G401 (cell line): ENCODE measurements around the gene NUBP1. TPM values are rescaled to one million over a fixed set of nuclear protein-coding genes. Genes with fewer than 3 reads are reported as not detected.
A peak's percentile ranks its signal among the peaks of the same experiment; 100 is the strongest.
"Not testable (repeated sequence)": the region's sequence is repeated elsewhere in the genome, so short reads cannot be mapped to it uniquely, and the experiment has no call there.

ENCODE experiments used
- DNase-seq: peaks from one replicate; pipeline ENCODE4 v3.0.0-alpha.2; 2015; ENCODE audit warnings: low spot score
- in situ Hi-C: cut with HindIII; loops from 2 replicates; pipeline ENCODE4 v1.10.0; 2016; ENCODE audit warnings: low sequenced_read_pairs, mixed read lengths
- total RNA-seq: library from RNA; depleted of rRNA; stranded (reverse); fragments of >200 nt; shearing (Covaris generic); gene quantifications from 2 replicates; pipeline ENCODE4 v1.2.3, GENCODE V29; 2014

NUBP1 gene
- total RNA-seq, 1 experiment from 2014 or later = 30.6 TPM

DNA sequence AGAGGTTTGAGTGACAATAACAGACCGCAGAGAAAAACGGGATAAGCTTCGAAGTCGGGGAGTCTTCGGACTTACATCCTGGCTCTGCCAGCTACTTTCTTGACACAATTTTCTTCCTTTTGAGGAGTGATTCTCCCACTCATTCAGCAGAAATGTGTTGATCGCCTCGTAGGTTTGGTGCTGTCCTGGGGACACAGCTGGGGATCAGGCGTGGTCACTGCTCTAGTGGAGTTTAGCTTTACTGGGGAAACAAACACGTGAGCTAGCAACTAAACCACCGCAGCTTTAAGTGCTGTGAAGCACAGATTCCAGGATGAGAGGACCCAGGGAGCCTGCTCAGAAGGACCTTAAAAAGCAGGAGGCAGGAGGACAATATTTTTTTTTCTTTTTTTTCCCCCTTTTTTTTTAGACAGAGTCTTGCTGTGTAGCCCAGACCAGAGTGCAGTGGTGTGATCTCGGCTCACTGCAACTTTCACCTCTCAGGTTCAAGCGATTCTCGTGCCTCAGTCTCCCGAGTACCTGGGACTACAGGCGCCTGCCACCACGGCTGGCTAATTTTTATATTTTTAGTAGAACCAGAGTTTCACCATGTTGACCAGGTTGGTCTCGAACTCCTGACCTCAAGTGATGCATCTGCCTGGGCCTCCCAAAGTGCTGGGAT lies 858 bp downstream of the NUBP1 start:
- no peak for DNase-seq

DNA sequence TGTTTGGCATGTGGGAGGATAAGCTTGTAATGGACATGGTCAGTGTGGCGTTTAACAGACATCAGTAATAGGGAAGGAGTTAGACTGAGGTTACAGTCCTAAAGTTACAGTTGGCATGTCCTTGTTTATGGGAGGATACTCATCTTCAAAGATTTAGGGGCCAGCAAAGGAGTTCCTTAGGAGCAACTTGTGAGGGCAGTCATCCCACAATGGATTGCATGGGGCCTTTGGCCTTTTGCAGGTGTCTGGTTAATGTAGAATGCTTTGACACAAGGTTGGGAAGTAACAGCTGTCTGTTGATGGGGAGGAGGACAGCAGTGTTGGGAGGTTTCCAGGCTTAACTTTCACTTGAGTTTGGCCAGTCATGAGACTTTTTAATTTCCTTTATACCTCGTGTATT lies 2.2 kb downstream of the NUBP1 start:
- in situ Hi-C loops = no loop called here
- no peak for DNase-seq

More for the DNA sequence above, 858 bp downstream of the NUBP1 start:
- in situ Hi-C loops = no loop called here

DNA sequence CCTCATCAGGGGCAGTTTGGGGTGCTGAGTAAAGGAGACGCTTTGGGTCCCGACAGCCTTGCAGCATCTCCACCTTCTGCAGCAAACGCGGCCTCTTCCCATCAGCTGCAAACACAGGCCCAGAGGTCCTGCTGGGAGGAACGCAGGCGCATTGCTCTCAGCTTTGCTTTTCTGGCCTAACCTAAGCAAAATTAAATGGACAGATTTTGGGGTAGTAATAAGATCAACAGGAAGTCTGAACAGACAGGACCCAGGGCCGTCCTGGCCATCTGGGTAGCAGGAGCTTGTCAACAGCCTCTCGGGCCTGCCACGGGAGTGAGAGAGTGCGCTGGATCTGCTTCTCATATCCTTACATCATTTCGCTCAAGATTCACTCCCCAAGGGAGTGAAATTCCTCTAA lies 7.2 kb downstream of the NUBP1 start:
- DNase-seq = peak; percentile 85

DNA sequence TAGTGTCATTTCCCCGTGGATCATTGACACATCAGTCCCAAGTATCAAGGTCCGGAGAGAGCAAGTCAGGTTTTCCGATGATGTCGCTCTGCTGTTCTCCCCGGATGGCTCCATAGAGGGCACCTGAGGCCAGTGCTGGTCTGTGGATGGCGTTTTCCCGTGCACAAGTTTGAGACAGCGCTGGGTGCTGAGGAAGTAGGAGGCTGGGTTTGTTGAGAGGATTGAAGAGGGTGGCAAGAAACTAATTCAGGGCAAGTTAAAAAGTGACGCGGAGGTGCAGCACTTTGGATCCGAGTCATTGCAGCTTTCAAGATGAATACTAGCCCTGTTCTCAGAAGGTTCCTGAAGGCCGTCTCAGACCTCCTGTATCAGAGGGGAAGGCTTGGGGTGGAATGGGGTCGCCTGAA lies 7.7 kb downstream of the NUBP1 start:
- DNase-seq = peak; percentile 53
- in situ Hi-C loops = no loop called here

More for the DNA sequence above, 7.2 kb downstream of the NUBP1 start:
- in situ Hi-C loops = no loop called here

DNA sequence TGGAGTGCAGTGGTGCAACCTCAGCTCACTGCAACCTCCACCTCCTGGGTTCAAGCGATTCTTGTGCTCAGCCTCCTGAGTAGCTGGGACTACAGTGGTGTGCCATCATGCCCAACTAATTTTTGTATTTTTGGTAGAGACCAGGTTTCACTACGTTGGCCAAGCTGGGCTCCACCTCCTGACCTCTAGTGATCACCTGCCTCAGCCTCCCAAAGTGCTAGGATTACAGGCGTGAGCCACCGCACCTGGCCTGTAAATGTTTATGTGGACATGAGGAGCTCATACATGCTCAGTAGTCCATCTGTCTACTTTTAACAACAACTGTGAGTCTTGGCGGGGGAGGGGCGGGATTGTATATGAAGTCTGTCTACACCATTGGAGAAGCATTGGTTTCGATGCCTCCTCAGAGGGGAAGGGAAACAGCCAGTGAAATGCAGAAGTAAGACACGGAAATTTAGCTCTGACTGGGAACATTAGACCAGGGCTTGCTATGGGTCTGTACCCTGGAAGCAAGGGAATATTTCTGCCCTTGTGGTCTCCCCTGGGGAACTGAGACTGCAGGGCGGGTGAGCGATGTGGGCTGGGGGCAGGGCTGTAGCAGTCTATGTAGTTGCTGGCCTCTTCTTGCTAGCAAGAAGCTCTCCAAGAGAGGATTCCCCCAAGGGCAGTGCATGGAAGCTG lies 9.3 kb downstream of the NUBP1 start:
- in situ Hi-C loops = no loop called here
- DNase-seq = no peak

DNA sequence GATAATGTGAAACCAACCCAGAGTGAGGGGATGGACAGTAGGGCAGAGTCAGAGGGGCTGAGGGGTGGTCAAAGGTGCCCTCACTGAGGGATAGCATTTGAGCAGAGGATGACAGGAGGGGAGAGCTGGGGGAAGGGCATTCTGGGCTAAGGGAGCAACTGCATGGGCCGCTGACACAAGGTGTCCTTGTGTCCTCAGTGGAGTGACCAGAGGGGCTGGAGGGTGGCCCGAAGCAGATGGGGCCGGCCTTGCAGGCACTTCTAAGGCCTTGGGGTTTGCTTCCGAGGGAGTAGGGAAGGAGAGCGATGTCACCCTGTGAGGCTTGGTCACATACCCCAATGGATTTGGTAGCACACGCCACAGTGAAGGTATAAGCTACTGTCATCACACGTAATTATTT lies 10.0 kb downstream of the NUBP1 start:
- DNase-seq = no peak
- in situ Hi-C loops = no loop called here

DNA sequence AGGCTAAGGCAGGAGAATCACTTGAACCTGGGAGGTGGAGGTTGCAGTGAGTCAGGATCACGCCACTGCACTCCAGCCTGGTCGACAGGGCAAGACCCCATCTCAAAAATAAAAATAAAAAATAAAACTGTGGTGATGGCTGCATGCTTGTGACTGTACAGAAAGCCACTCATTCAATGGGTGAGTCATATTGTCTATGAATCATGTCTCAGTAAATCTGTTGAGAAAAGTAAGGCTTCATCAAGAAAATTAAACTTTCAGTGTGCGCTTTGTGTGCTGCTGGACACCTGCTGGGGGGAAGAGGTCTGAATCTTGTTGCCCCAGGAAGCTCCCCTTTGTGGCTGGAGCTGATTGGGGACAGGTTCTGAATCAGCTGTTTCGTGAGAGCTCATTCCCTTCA lies 11.3 kb downstream of the NUBP1 start:
- DNase-seq = no peak
- in situ Hi-C loops = no loop called here

DNA sequence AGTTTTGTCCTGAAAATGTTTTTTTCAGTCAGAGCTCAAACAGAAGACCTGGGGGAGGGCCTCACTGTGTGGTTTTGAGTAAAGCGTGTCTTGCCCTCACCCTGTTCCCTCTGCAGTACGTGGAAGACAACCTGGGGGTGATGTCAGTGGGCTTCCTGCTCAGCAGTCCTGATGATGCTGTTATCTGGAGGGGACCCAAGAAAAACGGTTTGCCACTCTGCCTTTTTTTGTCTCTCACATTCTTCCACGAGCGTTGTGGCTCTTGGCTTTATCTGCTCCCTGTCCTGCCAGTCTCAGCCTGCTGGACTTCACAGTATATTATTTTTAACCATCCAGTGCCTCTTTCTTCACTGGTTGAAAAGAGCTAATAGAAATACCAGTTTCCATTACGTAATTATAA lies 12.9 kb downstream of the NUBP1 start:
- in situ Hi-C loops = no loop called here
- DNase-seq = no peak

DNA sequence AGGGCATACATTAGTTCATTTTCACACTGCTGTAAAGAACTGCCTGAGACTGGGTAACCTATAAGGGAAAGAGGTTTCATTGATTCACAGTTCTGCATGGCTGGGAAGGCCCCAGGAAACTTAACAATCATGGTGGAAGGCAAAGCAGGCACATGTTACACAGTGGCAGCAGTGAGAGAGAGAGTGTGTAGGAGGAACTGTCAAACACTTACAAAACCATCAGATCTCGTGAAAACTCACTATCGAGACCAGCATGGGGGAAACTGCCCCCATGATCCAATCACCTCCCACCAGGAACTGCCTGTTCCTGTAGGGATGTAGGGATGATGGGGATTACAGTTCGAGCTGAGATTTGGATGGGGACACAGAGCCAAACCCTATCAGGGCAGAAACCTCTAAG lies 17.2 kb downstream of the NUBP1 start:
- in situ Hi-C loops = no loop called here
- no peak for DNase-seq

DNA sequence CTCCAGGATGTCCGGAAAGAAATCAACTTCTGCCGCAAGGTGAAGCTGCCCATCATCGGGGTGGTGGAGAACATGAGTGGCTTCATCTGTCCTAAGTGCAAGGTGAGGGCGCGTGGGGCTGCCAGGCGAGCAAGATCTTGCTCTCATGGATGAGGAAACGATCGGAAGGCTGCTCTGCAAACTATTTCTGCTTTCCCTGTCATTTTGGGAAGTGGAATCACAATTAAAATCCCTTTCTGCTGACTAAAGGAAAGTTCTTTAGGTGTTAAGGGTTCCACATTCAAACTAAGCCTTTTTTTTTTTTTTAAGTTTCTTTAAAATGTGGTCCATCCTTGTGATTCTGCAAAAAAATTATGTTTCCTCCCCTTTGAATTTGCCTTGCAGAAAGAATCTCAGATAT lies 17.7 kb downstream of the NUBP1 start:
- in situ Hi-C loops = no loop called here
- DNase-seq = no peak

DNA sequence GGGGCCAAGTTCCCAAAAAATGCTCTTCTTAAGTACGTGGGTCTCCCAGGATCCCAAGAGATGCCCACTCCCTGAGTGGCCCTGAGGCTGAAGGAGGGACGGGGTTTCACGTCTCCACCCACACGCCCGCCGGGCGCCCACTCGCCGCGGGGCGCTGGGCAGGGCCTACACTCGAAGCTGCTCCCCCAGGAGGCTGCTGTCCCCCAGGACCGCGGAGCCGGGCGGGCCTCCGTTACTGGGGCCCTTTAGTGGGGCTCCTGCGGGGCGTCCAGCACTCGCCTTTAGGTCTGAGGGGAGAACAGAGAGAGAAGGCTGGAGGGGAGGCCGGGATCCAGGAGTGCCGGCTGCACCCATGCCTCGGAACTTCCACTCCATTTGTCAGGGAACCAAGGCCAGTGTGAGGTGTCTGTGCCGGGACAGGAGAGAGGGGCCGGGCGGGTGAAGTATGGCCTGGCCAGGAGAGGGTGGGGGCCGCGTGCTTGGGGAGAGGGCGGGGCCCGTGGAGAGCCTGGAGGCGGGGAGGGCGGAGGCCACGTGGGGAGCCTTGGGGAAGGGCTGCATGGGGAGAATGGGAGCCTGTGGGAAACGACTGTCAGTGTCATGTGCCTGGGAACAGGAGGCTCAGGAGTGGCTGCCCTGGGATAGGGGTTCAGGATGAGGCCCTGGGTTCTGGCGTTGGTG lies 18.8 kb downstream of the NUBP1 start:
- DNase-seq = no peak
- in situ Hi-C loops = no loop called here

DNA sequence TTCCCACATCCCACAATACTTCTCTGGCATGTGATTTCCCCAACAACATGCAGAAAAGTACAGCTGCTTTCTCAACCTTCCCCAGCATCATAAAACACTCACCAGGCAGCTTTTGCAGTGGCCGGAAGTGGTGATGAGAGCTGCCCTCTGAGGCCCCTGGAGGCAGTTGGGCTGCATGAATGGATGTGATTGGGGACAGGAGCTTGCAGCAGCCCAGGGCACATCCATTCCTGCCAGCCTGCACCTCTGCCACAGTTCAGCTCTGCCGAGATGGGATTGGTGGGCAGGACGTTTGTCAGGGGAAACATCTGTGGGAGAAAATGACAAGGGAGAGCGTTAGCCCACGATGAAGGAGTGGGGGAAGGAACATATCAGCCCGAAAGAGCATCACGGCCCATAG lies 19.8 kb downstream of the NUBP1 start:
- in situ Hi-C loops = no loop called here
- DNase-seq = no peak

DNA sequence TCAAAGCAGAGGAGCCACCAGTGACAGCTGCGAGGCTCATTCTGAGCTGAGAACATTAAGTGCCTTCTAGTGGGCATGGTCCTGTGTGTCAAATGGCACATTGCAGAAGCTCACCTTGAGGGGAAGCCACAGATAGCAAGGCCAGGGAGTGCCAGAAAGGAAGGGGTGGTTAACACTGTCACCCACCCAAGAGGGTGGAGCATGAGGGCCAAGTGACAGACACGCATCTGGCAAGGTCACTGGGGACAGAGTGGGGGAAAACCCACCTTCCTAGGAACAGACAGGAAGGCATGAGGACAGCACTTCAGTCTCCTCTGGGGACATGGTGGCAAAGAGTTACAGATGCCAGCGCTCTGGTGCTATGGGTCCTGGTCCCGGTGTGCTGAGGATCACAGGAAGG lies 22.1 kb downstream of the NUBP1 start:
- in situ Hi-C loops = no loop called here
- DNase-seq = no peak

DNA sequence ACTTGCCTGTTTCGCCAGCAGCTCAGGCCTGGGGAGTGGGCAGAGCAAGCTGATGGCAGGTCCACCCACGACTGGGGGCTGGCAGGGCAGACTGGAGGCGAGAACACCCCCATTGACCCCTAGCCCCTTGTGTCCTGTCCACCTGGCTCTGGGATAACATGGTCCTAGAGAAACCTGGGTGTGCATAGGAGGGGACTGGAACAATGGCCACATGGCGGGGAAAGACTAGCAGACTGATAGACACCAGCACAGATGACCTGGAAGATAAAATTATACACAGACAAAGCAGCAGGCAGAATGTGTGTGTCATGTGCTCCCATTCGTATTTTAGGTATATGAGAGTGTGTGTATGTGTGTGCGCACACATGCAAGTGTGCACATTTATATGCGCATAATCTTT lies 23.5 kb downstream of the NUBP1 start:
- in situ Hi-C loops = no loop called here
- DNase-seq = no peak

DNA sequence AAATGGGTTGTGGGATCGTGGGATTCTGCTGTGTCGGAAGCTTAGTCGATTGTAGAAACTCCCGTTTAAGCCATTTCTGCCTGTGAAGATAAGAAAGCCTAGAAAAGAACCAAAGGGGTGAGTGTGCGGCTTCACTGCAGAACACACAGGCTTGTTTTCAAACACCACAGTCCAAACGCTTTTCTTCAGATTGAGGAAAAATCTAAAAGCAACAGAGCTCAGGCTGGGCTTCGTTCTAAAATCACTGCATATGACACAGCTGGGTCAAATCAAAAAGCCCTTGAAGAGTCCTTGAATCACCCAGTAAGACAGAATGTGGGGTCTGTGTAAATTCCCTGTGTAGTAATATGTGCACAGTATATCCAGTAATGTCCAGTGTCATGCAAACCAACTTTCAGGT lies 25.7 kb downstream of the NUBP1 start:
- DNase-seq = no peak
- in situ Hi-C loops = no loop called here

DNA sequence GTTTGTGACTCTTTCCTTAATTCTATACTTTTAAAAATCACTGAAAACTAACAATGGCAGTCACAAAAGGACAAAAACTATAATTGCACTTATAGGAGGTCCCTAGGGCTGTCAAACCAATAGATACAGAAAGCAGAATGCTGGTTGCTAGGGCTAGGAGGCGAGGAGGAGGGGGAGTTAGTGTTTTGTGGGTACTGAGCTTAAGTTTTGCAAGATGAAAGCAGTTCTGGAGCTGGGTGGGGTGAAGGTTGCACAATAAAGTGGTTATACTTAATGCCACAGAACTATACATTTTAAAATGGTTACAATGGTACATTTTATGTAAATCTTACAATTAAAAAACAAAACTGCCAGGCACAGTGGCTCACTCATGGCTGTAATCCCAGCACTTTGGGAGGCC lies 27.3 kb downstream of the NUBP1 start:
- DNase-seq = no peak
- in situ Hi-C loops = no loop called here

DNA sequence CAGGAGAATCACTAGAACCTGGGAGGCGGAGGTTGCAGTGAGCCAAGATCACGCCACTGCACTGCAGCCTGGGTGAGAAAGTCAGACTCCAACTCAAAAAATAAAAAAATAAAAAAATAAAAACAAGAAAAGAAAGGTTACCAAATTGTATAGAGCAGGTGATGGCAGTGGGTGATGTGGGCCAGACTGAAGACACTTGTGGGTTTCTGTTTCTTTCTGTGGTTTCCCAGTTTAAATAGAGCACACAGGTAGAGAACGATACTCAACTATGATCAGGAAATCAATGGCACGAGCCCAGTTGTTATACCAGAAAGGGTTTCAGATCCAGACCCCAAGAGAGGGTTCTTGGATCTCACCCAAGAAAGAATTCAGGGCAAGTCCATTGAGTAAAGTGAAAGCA lies 32.6 kb downstream of the NUBP1 start:
- in situ Hi-C loops = no loop called here
- DNase-seq = no peak

DNA sequence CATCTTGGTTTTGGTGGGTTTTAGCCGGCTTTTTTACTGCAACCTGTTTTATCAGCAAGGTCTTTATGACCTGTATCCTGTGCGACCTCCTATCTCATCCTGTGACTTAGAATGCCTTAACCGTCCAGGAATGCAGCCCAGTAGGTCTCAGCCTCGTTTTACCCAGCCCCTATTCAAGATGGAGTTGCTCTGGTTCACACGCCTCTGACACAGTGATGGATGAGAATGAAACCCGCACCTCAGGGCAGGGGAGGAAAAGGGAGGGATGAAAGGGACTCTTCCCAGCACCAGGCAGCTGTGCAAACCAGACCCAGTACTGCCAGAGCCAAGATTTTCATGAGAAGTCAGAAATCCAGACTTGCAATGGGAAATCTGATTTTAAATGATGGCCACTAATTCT lies 33.3 kb downstream of the NUBP1 start:
- in situ Hi-C loops, DNase-seq: not testable (repeated sequence)

DNA sequence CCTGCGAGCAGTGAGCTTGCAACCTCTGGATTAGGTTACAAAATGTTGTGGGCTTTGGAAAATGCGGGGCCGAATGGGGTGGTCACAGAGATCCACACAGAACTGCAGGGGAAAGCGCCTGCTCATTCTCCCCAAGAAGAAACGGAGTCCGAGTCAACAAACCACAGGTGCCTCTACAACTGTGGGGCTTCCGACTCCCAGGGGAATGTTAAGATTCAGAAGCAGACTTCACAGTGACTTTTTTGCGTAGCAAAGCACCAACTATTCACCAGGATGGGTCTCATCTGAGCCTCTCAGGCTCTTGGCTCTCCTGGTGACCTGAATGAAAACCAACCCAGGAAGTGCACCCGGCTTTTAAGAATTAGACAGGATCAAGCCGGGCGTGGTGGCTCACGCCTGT lies 33.7 kb downstream of the NUBP1 start:
- in situ Hi-C loops = no loop called here
- no peak for DNase-seq

DNA sequence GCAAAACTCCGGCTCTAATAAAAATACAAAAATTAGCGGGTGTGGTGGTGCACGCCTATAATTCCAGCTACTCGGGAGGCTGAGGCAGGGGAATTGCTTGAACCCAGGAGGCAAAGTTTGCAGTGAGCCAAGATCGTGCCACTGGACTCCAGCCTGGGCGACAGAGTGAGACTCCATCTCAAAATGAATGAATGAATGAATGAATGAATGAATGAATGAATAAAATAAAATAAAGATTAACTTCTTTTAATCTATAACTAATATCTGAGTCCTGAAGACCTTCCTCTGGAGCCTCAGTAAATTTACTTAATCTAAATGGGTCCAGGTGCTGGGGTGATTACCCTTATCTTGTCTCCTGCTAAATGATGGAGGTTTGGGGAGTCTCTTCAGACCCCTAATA lies 36.3 kb downstream of the NUBP1 start:
- DNase-seq, in situ Hi-C loops: not testable (repeated sequence)

DNA sequence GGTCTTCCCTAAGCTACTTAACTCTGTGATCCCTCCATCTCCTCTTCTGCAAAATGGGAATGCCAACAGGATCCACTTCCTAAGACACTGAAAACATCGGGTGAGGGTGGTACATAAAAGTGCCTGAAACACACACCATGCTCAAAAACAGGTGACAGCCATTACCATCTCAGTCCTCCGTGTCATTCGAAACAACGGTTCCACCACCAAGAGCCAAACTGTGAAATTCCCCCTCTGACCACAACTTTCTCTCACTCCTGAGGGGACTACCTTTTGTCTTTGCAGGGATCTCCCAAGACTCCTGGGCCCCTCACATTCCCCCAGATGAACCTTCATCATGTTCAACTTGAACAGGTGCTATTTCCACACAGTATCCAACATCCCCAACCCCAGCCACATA lies 37.0 kb downstream of the NUBP1 start:
- DNase-seq = no peak
- in situ Hi-C loops = no loop called here
